ENCODE measurements around the gene NRG4.

Gene NRG4

GRCh38 chr15:76011627-76012551 lies at the start of gene NRG4:
Gene NRG4 (minus strand): TSS chr15:76012424. CDS start chr15:76011230, 1,194 bp downstream.
- Histone ChIP-seq H3K27me3 (ENCODE audit: insufficient read depth, low read length) (no peaks in the 10 kb centered on the region), H3F3A (ENCODE audit: insufficient read depth, low read length) (no peaks in the 10 kb centered on the region), H3K79me2 (ENCODE audit: insufficient read depth, low read length) (no peaks in the 10 kb centered on the region), H3K9me3 (ENCODE audit: low read length) (no peaks in the 10 kb centered on the region), H3K4me1 (ENCODE audit: insufficient read depth, low read length, severe bottlenecking) (no peaks in the 10 kb centered on the region), H3K9me2 (ENCODE audit: low read depth, low read length) (no peaks in the 10 kb centered on the region), H3K4me2 (ENCODE audit: low read length) (no peak within 1 kb of the TSS), H2AFZ (ENCODE audit: low read length) (no peak within 1 kb of the TSS), H3K27ac (ENCODE audit: low read depth, low read length, poor library complexity, severe bottlenecking) (no peak within 1 kb of the TSS), H3K9ac (ENCODE audit: low read length) (no peak within 1 kb of the TSS), H4K20me1 (ENCODE audit: insufficient read depth, low read length) (no peaks in the 10 kb centered on the region), H3K4me3 (ENCODE audit: low read depth, low read length, poor library complexity, severe bottlenecking) (no peak within 1 kb of the TSS), H3K36me3 (ENCODE audit: insufficient read depth, low read length) (no peaks in the 10 kb centered on the region)
- TF ChIP-seq CTCF (IDR thresholded peaks at IDR 0.05; ENCODE audit: low read length) = no peak

GRCh38 chr15:76061700-76062099 lies 49.5 kb upstream of the NRG4 start:
- no peaks in the 10 kb centered on the region for H4K20me1 ChIP-seq (ENCODE audit: insufficient read depth, low read length)
- no peaks in the 10 kb centered on the region for H3K9me3 ChIP-seq (ENCODE audit: low read length)
- no peak overlapping the region for H2AFZ ChIP-seq (ENCODE audit: low read length)
- H3K9ac ChIP-seq (ENCODE audit: low read length) = no peak overlapping the region
- no peak overlapping the region for H3K4me3 ChIP-seq (ENCODE audit: low read depth, low read length, poor library complexity, severe bottlenecking)
- H3F3A ChIP-seq (ENCODE audit: insufficient read depth, low read length) = peaks cover 2% of the 10 kb centered on the region; the same call in 1 of the 2 replicates
- TF ChIP-seq EZH2 (IDR thresholded peaks at IDR 0.05; ENCODE audit: borderline replicate concordance, low read length) (no peak), CTCF (IDR thresholded peaks at IDR 0.05; ENCODE audit: low read length) (no peak)
- H3K27ac ChIP-seq (ENCODE audit: low read depth, low read length, poor library complexity, severe bottlenecking) = no peak overlapping the region
- H3K36me3 ChIP-seq (ENCODE audit: insufficient read depth, low read length) = no peaks in the 10 kb centered on the region
- H3K27me3 ChIP-seq (ENCODE audit: insufficient read depth, low read length) = peaks cover 6% of the 10 kb centered on the region; the same call in 1 of the 2 replicates
- no peaks in the 10 kb centered on the region for H3K9me2 ChIP-seq (ENCODE audit: low read depth, low read length)
- H3K4me2 ChIP-seq (ENCODE audit: low read length) = no peak overlapping the region
- no peaks in the 10 kb centered on the region for H3K79me2 ChIP-seq (ENCODE audit: insufficient read depth, low read length)
- peaks cover 9% of the 10 kb centered on the region for H3K4me1 ChIP-seq (ENCODE audit: insufficient read depth, low read length, severe bottlenecking)

GRCh38 chr15:76060118-76060989 lies 48.1 kb upstream of the NRG4 start:
- H3K9ac ChIP-seq (ENCODE audit: low read length) = no peak overlapping the region
- H3K27ac ChIP-seq (ENCODE audit: low read depth, low read length, poor library complexity, severe bottlenecking) = no peak overlapping the region
- peak overlapping the region; percentile 42; the same call in 1 of the 2 replicates for H3K4me2 ChIP-seq (ENCODE audit: low read length)
- H3K9me3 ChIP-seq (ENCODE audit: low read length) = no peaks in the 10 kb centered on the region
- no peaks in the 10 kb centered on the region for H3K36me3 ChIP-seq (ENCODE audit: insufficient read depth, low read length)
- peak overlapping the region; percentile 31 for H3K4me3 ChIP-seq (ENCODE audit: low read depth, low read length, poor library complexity, severe bottlenecking)
- no peaks in the 10 kb centered on the region for H3K79me2 ChIP-seq (ENCODE audit: insufficient read depth, low read length)
- peaks cover 2% of the 10 kb centered on the region; the same call in 1 of the 2 replicates for H3F3A ChIP-seq (ENCODE audit: insufficient read depth, low read length)
- H3K9me2 ChIP-seq (ENCODE audit: low read depth, low read length) = no peaks in the 10 kb centered on the region
- H3K27me3 ChIP-seq (ENCODE audit: insufficient read depth, low read length) = peaks cover 1% of the 10 kb centered on the region; the same call in 1 of the 2 replicates
- TF ChIP-seq CTCF (IDR thresholded peaks at IDR 0.05; ENCODE audit: low read length) (no peak), EZH2 (IDR thresholded peaks at IDR 0.05; ENCODE audit: borderline replicate concordance, low read length) (no peak)
- H2AFZ ChIP-seq (ENCODE audit: low read length) = no peak overlapping the region
- no peaks in the 10 kb centered on the region for H4K20me1 ChIP-seq (ENCODE audit: insufficient read depth, low read length)
- H3K4me1 ChIP-seq (ENCODE audit: insufficient read depth, low read length, severe bottlenecking) = peaks cover 9% of the 10 kb centered on the region

Data from OCI-LY1 (cell line).